CD4-positive, alpha-beta T cell (primary cell): ENCODE results near the gene TMEM40. TPM values are rescaled to one million over a fixed set of nuclear protein-coding genes. Genes with fewer than 3 reads are reported as not detected.

ENCODE experiments used
- ATAC-seq: fragments of 200-7000 bp; cut with Tn5 transposase; one replicate; pipeline ENCODE4 v1.10.0; 2022; ENCODE audit warnings: mild to moderate bottlenecking; ENCODE audit not compliant: poor library complexity
- CTCF ChIA-PET: fragments of 350-600 bp; sonication (Branson Sonifier 250); formaldehyde crosslinking; loops from one replicate; lab custom pipeline; 2021; ENCODE audit warnings: antibody characterized with exemption, inconsistent platforms; lab: Charles Lee
- POLR2A ChIA-PET: fragments of 350-600 bp; sonication (Branson Sonifier 250); formaldehyde crosslinking; loops from one replicate; lab custom pipeline; 2021; ENCODE audit warnings: antibody characterized with exemption, inconsistent platforms; lab: Charles Lee
- DNase-seq, 14 experiments: peaks; one replicate each; pipeline ENCODE4 v3.0.0-alpha.2; 2013 to 2020; ENCODE audit warnings: mixed read lengths in 2 of 14
- H3K27ac ChIP-seq, 2 donors: one replicate each; pipeline versions ENCODE4 v1.5.1 to v1.7.0; 2013; ENCODE audit warnings: low read length in 2 of 2, low read depth in 1 of 2, mild to moderate bottlenecking in 1 of 2
- H3K27me3 ChIP-seq, 2 experiments: 1 replicate in 1 of 2; 2 replicates in 1 of 2; pipeline versions ENCODE4 v1.6.1 to v1.7.0; 2013; ENCODE audit warnings: low read length in 2 of 2, control low read depth in 1 of 2, mild to moderate bottlenecking in 1 of 2, moderate library complexity in 1 of 2; ENCODE audit not compliant: insufficient read depth in 2 of 2, control insufficient read depth in 1 of 2
- H3K36me3 ChIP-seq: one replicate; pipeline ENCODE4 v1.6.1; 2013; ENCODE audit warnings: low read length, control low read depth; ENCODE audit not compliant: insufficient read depth
- H3K4me1 ChIP-seq: one replicate; pipeline ENCODE4 v1.6.1; 2013; ENCODE audit warnings: low read length, control low read depth; ENCODE audit not compliant: insufficient read depth
- H3K4me3 ChIP-seq: one replicate; pipeline ENCODE4 v1.5.1; 2013; ENCODE audit warnings: mild to moderate bottlenecking, low read length, moderate library complexity
- H3K9me3 ChIP-seq, 2 experiments: 1 replicate in 1 of 2; 2 replicates in 1 of 2; pipeline versions ENCODE4 v1.6.1 to v1.7.0; 2013; ENCODE audit warnings: low read length in 2 of 2, mild to moderate bottlenecking in 2 of 2, control low read depth in 1 of 2, moderate library complexity in 1 of 2; ENCODE audit not compliant: control insufficient read depth in 1 of 2, insufficient read depth in 1 of 2
- H3K27ac Mint-ChIP-seq: one replicate; pipeline ENCODE4 v1.8.0; 2020; ENCODE audit warnings: mixed read lengths
- H3K27me3 Mint-ChIP-seq: one replicate; pipeline ENCODE4 v1.8.0; 2021; ENCODE audit warnings: mixed read lengths
- H3K36me3 Mint-ChIP-seq: one replicate; pipeline ENCODE4 v1.8.0; 2021; ENCODE audit warnings: low read depth, mixed read lengths
- H3K4me1 Mint-ChIP-seq: one replicate; pipeline ENCODE4 v1.8.0; 2021; ENCODE audit warnings: low read depth, mixed read lengths
- H3K4me3 Mint-ChIP-seq: one replicate; pipeline ENCODE4 v1.8.0; 2020; ENCODE audit warnings: mild to moderate bottlenecking, mixed read lengths
- H3K9me3 Mint-ChIP-seq: one replicate; pipeline ENCODE4 v1.8.0; 2020; ENCODE audit warnings: mixed read lengths
- CTCF ChIP-seq: fragments of 200-600 bp; IDR thresholded peaks from one replicate; pipeline ENCODE4 v1.8.0; 2022; ENCODE audit warnings: antibody characterized with exemption, mild to moderate bottlenecking
- intact Hi-C, 2 experiments: fragments of 100-400 bp; cut with DNase I in 1 of 2; cut with micrococcal nuclease in 1 of 2; formaldehyde crosslinking; loops; one replicate each; pipeline versions ENCODE4 v1.15.1 to v1.9.0; 2023 to 2025; cut with DNase I, micrococcal nuclease
- total RNA-seq, 174 experiments: library from RNA in 2 of 174; stranded (reverse) in 2 of 174; gene quantifications; one replicate each; pipeline ENCODE4 v1.2.3 and lab custom pipeline; 2021 to 2026

The TMEM40 gene
- total RNA-seq, 2 experiments from 2014 or later, result not detected

GRCh38 chr3:12748477-12748876 is 10.6 kb downstream of the TMEM40 start:
- intact Hi-C loops, result no loop called here
- Histone ChIP-seq H3K4me3 (no peak overlapping the region), H3K4me1 (peaks cover 2% of the 10 kb centered on the region), H3K27ac (no peak overlapping the region), H3K9me3 (no peaks in the 10 kb centered on the region), H3K36me3 (no peaks in the 10 kb centered on the region), H3K27me3 (peaks cover 2 to 5% of the 10 kb centered on the region in 2 experiments)
- Mint-ChIP-seq H3K9me3 (no peaks in the 10 kb centered on the region), H3K36me3 (no peaks in the 10 kb centered on the region), H3K27ac (no peak overlapping the region), H3K27me3 (peaks cover 5% of the 10 kb centered on the region), H3K4me3 (no peak overlapping the region), H3K4me1 (no peaks in the 10 kb centered on the region)
- POLR2A ChIA-PET, result no interaction called here
- no peak for DNase-seq
- no peak for ATAC-seq
- CTCF ChIA-PET, result no interaction called here
- TF ChIP-seq CTCF, result no peak

GRCh38 chr3:12746419-12746818 is 12.6 kb downstream of the TMEM40 start:
- no peak overlapping the region for H3K27ac Mint-ChIP-seq
- H3K4me1 Mint-ChIP-seq, result no peaks in the 10 kb centered on the region
- peaks cover 2% of the 10 kb centered on the region for H3K4me1 ChIP-seq
- no peak overlapping the region for H3K27ac ChIP-seq
- no peaks in the 10 kb centered on the region for H3K36me3 ChIP-seq
- no peak for DNase-seq
- H3K4me3 ChIP-seq, result no peak overlapping the region
- H3K9me3 ChIP-seq, result no peaks in the 10 kb centered on the region
- CTCF ChIA-PET, result no interaction called here
- H3K4me3 Mint-ChIP-seq, result no peak overlapping the region
- intact Hi-C loops, result no loop called here
- peaks cover 2 to 5% of the 10 kb centered on the region in 2 experiments for H3K27me3 ChIP-seq
- TF ChIP-seq CTCF, result no peak
- peaks cover 5% of the 10 kb centered on the region for H3K27me3 Mint-ChIP-seq
- H3K36me3 Mint-ChIP-seq, result no peaks in the 10 kb centered on the region
- no peaks in the 10 kb centered on the region for H3K9me3 Mint-ChIP-seq
- ATAC-seq, result no peak
- POLR2A ChIA-PET, result no interaction called here

GRCh38 chr3:12744326-12744725 is 14.7 kb downstream of the TMEM40 start:
- Histone ChIP-seq H3K27ac (no peak overlapping the region), H3K4me3 (no peak overlapping the region), H3K9me3 (no peaks in the 10 kb centered on the region), H3K36me3 (no peaks in the 10 kb centered on the region), H3K4me1 (no peaks in the 10 kb centered on the region), H3K27me3 (peaks cover 2 to 5% of the 10 kb centered on the region in 2 experiments)
- DNase-seq (no peak), ATAC-seq (no peak)
- Mint-ChIP-seq H3K27ac (no peak overlapping the region), H3K4me3 (no peak overlapping the region), H3K9me3 (no peaks in the 10 kb centered on the region), H3K27me3 (peaks cover 5% of the 10 kb centered on the region), H3K4me1 (no peaks in the 10 kb centered on the region), H3K36me3 (no peaks in the 10 kb centered on the region)
- ChIA-PET POLR2A (no interaction called here), CTCF (no interaction called here)
- TF ChIP-seq CTCF, result no peak
- intact Hi-C loops, result no loop called here
